NOMO-1 (cell line): Measurements from ENCODE around the gene CCND2.

Experiments
- DNase-seq, 2 experiments: peaks; one replicate each; lab custom pipeline; 2025; ENCODE audit not compliant: unreplicated experiment in 2 of 2; lab: John Stamatoyannopoulos, UW

The CCND2 gene

DNA sequence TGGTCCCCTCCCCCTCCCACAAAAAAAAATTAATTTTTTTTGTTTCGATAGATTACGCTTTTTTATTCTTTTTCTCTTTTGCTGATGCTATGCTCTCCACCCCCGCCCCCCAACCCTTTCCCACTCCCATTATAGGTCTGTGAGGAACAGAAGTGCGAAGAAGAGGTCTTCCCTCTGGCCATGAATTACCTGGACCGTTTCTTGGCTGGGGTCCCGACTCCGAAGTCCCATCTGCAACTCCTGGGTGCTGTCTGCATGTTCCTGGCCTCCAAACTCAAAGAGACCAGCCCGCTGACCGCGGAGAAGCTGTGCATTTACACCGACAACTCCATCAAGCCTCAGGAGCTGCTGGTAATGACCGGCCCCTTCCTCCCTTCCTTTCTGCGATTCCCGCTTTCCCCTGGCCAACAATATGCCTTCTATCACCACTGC lies 2.3 kb downstream of the CCND2 start:
- DNase-seq = no peak

DNA sequence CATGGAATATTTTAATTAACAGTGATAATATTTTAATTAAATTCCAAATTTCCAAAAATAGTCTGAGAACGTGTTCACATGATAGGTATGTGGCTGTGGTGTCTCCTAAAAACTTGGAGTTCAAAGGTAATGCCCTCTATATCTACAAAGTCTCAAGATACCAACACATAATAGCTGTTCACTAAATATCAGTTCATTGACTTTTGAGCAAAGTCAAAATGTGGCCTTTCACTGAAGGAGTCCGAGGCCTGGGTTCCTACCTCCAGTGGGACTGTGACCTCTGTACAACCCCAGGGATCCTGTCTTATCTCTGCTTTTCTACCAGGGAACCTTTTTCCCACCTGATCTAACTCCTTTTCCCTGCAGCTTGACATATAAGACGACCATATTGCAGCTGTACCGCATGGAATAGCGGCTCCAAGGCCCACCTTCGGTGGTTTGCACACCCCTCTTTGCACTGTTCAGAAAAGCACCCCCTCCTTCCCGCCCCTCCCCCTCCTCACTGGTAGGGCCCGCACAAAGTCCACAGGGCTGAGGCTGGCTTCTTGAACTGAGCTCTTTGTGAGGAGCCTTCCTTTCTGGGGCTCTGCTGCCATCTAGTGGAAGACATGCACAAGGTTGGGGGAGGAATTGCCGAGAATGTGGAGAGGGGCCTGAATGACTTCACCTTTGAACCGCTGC lies 3.1 kb downstream of the CCND2 start:
- DNase-seq = peak in 1 of 2 experiments; percentile 49

DNA sequence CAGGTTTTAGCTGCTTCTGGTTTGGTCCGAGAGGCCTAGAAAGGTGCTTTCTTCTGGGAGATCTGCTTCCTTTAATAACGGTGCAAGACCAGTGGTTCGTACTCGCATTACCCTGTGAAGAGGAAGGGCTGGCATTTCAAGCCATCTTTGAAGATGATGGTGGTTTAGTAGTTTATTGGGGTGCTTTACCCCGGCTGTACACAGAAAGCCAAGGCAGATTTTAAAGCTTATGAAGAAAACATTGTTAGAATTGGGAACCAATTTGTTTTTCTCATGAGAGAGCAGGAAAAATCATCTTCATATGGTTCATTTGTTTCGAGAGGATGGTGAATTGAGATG lies 3.6 kb downstream of the CCND2 start:
- no peak for DNase-seq

DNA sequence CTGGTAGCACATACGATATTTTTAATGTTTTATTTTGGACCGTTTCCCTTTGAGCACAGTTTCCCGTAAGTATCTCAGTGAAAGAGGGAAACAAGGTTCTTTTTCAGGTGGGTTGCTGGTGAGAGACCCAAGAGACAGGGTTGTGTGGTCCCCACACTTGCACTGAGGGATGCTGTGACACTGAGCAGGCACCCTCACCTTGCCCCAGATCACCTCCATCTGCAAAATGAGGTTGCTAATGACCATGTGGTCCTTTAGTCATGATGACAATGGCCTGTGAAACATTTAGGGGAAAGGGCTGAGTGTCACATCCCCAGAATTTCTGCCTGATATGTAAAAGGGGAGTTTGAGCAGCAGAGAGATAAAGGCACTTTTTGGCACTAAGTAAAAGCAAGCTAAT lies 4.3 kb downstream of the CCND2 start:
- DNase-seq = no peak

DNA sequence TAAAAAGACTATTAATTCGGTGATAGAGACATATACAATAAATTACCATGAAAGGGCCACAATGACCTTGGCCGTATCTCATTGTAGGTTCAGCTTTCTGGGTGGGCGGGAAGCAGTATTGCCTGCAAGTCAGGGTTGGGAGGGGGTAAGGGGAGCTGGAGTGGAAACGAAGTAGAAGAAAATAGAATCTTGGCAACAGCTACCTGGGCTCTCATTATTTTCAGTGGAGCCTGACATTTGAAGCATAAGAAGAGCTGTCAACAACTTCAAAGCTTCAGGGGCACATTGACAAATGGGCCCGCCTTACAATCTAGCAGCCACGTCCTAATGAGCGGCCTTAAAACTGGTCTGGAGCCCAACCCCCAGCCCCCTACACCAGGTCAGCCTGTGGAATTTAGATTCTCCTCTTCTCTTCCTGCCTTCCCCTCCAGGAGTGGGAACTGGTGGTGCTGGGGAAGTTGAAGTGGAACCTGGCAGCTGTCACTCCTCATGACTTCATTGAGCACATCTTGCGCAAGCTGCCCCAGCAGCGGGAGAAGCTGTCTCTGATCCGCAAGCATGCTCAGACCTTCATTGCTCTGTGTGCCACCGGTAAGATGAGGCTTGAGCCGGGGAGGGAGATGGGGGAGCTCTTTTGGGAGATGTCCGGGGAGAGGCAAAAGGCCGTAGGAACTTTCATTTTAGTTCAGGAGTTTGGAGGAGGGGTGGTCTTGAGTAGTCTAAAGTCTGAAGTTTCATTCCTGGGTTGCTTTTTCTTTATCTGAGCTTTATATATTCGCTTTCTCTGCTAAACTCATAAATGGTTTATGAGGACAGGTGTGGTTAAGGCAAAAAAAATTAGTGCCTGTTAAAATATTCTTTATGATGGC lies 5.0 kb downstream of the CCND2 start:
- peak in 1 of 2 experiments; percentile 4 for DNase-seq

DNA sequence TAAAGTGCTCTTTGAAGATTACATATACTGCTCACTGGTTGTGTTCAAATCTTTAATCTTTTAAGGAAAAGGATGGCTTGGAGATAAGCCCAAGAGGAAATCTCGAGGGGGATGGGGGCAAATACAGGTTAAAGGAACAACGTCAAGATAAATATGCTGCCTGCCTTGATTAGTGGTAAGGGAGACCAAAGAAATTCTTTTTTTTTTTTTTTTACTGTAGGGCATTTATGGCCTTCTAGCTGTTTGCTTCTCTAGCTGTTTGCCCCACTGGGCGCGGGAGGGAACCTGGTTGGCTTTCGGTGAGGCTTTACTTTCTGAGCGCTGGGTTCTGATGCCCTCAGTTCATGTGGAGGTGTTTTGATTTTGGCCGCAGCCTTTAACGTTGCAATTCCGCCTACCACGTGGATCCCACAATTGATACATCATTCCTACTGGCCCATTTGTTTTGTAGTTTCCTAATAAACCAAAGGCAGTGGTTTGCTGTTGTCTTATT lies 5.7 kb downstream of the CCND2 start:
- DNase-seq = no peak

DNA sequence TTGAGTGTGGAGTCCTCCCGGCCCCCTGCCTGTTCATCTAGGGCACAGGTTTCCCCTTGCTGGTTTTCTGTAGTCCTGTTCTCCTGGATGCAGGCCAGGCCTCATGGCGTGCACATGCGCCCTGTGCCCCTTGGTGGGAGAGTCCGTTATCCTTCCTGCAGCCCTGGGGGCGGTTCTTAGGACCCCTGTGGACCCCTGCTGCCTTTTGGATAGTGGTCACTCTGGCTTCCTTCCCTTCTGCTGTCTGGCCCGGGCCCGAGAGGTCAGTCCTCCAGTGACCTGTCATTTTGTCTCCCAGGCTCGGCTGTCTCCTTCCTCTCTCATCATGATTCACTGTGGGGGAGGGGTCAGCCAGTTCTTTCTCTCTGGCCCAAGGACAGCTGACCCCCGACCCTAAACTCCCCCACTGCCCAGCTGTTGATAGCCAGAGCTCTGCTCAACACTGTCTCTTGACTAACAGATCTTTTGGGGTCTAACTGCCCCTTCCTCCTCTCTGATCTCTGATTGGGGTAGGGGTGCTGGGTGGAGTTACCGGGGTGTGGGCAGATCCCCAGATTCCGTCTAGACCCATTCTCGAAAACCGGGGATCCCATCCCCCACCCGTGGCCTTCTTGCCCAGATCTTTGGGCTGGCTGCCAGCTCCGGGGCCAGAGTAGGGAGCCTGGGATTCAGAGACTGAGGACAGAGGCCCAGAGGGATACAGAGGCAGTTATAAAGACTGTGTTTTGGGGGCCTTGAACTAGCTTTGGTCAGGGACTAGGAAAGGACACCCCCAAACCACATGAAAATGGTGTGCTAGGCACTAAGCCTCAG lies 7.0 kb downstream of the CCND2 start:
- DNase-seq = no peak

DNA sequence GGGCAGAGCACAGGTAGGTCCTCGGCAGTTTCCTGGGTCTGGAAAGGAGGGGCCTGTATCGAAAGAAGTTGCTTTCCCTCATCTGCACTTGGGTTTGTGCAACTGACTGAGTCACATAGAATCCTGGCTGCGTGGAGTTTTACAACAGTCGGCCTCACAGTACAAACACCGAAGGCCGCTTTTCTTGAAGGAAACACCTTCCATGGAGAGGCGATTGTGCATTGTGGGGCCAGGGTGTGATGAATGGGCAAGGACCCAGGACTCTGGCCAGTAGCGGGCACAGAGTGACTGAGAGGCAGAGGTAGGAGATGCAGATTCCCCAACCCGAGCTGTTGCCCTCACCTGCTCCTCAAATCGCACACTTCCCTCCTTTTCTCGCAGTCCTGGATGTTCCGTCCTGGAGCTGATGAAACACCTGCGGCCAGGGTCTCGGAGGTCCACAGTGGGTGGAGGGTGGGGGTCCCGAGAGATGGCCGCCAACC lies 7.7 kb downstream of the CCND2 start:
- no peak for DNase-seq

DNA sequence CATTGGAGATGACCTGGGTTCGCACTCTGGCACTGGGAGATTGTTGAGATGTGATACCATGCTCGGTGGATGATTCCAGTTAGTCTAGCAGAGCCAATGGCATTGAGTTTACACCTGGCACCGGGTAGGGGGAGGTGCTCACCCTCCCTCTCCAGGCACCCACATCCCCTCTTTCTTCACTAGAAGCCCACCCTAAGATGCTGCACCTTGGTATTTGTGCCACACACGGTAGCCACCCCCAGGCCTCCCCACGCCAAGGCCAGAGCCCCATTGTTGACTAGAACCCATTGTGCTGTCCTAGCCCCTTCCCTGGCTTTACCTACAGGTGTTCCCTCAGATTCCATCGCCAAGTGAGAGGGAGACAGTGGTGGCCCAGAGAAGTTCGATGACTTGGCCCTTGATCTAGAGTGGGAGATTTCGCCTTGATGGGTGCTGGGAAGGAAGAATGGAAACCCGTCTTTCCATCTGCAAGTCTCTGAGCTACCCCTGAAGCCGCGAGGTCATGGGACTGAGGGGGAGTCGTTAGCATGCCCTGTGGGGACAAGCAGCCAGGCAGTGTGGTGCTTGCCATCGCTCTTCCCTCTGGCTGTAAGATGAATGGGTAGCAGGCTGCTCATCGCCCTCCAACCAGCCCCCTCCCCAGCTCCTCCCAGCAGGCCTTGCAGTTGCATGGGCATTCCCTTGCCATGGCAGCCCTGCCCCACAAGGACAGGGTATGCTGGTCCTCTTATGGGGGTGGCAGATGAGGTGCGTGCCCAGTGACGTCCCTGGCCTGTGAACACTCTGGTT lies 8.7 kb downstream of the CCND2 start:
- no peak for DNase-seq

DNA sequence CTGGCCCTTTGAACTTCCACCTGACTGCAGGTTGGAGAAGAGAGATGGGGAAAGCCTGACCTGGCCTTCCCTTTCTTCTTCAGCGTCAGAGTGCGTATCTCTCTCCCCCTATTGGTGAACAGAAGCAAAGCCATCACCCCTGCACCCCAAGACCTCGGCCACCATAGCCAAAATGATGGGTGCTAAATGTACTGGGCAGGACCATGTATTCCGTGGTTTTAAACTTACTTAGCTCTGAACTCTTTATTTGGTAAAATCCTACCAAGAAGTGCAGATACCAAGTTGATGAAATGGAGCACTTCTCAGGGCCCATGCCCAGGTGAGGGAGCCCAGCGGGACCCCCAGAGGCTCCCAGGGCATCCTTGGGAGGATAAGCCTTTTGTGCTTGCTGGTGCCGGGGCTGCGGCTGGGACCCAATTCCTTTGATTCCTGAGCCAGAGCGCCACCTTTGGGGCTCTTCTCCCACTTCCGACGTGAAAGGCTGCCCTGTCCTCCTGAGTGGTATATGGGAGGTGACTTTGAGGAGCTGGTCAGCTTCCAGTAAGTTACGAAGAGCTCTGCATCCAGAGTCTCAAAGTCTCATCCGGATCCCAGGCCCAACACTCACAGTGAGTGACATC lies 9.4 kb downstream of the CCND2 start:
- no peak for DNase-seq

DNA sequence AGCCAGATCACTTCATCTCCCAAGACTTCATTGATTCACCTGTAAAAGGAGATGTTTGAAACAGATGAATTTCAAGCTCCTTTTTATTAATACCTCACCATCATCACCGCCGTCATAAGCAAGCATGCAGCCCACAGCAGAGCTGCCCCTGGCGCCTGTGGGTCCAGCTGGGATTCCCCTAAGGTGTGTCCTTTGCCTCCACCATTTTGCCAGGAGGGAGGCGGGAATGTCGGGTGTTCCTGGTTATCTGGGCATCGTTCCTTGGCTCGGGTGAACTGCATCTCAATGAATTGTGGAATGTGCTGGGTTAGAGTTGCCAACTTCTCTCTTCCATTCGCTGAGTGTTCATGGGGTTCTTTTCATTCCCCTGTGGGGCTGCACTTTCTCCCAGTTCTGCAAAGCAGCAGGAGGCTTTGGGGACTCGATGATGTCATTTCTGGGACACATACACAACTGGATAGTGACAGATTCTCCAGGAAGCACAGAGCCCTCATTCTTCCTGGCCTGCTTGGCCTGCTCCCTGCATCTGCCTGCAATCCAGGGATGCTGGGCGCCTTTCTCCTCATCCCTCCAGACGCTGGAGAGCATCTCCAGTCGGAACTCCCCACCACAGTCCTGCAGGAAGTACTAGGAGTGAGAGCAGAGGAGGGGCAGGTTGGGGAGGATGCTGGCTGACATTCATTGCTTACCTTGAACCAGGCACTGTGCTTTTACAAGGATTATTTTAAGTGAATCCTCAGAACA lies 10.1 kb downstream of the CCND2 start:
- DNase-seq = no peak

DNA sequence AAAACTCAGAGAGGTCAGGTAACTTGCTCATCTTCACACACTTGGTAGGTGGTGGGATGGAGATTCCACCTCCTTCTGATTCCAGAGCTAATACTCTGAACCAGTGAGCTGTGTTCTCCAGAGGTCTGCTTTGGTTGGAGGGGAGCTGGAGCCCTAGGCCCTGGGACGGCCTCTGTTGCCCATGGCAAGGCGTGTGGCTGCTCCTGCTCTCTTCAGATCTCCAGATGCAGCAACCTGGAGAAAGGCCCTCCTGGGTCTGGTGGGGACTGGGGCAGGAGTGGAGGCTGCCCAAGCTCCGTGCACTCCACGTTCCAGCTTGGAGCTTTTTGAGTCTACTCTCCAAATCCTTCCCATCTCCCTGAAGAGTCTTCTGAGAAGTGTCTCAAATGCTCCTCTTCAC lies 10.7 kb downstream of the CCND2 start:
- no peak for DNase-seq

DNA sequence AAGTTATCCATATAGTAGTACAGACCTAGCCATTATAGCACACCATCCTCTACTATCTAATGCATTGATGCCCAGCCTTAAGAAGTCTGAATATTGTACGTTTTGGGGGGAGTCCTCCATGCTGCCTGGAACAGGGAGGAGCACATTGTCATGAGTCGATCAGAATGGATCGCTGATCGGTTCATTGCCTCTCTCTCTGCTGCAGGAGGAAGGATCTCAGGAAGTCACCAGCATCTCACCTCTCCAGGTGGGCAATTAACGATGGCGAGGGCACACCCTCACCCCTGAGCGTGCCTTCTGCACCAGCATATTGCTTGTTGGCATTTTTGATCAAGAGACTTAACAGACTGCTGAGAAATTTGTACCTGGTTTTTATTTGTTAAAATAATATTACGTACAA lies 11.5 kb downstream of the CCND2 start:
- no peak for DNase-seq

DNA sequence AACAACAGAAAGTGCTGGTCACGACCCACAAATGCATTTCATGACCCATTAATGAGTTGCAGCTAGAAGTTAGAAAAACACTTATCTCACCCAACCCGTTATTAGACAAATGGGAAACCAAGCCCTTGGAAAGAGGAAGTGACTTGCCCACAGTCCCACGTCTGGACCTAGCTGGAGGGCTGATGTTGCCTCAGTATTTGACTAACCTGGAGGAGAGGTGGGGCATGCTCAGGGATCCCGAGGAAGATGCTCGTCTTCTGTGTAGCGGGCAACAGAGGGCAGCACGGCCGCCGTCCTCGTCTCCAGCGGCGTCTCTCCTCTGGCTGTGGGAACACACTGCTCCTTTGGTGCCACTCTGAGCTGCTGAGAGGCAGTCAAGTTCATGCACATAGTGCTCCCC lies 12.7 kb downstream of the CCND2 start:
- peak in 1 of 2 experiments; percentile 42 for DNase-seq

DNA sequence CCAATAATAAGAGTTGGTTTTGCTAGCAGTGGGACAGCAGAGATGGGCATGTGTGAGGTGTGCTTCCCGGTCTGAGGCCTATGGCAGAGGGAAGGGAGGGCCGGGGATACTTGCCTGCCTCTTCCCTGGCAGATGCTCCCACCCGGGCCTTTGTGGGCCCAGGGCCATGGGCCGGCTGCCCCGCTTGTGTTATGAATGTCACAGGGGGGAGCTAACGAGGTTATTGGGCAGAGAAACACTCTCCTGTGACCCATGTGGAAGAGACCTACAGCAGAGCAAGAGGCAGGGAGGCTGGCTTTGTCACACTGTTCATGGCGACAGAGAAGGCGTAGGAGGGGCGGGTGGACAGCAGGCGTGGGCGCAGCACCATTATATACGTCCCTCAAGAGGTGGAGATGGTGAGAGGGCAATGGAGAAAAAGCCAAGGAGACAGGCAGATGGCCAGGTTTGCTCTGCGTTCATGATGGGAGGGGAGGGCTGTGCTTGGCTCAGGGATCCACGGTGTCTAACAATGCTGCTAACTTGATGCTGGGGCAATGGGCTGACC lies 13.3 kb downstream of the CCND2 start:
- DNase-seq = no peak

DNA sequence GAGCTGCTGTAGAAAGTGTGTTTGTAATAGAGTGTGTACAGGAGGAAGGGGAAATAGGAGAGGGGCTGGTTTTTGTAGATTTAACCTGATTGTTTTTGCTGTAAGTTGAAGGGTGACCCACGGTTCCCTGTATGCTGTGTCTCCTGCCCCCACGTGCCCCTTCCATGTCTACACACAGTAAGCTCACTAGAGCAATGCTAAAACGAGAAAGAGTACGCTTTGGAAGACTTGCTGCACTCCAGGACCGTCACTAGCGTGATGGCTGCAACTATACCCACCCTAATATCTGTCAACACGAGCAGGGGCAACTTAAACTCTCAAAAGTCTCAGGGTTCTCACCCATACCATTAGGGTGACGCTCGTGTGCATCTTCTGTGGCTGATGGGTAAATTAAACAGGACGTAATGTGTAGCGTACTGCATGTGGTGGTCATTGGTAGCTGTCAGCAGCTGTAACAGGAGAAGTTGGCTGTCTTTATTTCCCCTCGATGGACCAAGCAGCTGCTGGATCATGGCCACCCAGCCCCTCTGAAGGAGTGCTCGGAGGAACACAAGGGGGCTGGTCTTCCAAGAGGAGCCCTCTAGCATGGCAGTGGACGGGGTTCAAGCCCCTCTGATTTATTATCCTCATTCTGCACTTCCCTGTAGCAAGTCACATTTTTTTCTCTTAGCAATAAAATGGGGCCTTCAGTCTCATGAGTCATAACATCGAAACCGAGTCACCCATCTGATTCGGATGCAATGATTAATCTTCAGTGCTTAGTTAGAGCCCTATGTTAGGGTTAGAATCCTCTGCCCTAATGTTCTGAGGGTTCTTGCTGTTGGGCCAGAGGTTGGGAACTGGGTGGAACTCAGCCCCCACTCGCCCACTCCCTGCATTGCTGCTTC lies 14.0 kb downstream of the CCND2 start:
- DNase-seq = peak in 1 of 2 experiments; percentile 24

DNA sequence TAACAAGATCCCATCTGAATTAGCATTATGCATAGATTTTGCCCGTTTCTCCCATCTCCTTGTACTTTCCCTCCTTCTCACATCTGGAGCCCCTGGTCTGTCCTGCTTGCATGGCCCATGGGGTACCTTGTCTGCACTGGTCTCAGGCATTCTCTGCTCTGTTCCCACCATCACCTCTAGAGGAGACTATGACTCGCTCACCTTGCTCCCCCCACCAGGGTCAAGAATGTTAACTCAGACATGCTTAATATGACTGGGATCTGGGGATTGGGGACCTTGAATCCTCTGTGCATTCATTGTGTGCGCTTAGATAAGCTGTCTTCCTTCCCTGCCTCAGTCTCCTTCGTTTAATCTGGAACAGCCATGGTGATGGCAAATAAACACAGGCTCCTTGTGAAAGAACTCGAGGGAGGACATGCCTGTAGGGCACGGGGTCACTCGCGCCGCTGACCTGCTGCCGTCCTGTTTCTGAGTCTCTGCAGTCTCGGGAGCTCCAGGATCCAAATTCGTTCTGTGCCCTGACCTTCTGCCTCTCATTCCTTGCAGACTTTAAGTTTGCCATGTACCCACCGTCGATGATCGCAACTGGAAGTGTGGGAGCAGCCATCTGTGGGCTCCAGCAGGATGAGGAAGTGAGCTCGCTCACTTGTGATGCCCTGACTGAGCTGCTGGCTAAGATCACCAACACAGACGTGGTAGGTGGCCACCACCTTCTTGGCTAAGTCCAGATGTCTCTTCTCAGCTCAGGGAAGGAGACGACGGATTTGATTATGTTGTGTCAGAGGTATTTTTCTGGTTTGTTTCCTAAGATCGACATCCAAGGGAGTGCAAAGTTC lies 15.0 kb downstream of the CCND2 start:
- peak in 1 of 2 experiments; percentile 32 for DNase-seq
